Measurements from ENCODE around the gene SRL.

- TF ChIP-seq CTCF (IDR thresholded peaks at IDR 0.05) (no peak), EP300 (IDR thresholded peaks at IDR 0.05) (no peak), POLR2A (IDR thresholded peaks at IDR 0.05) (no peak), POLR2AphosphoS5 (IDR thresholded peaks at IDR 0.05) (no peak)
These were observed 18.5 kb upstream of the SRL start for GRCh38 chr16:4260360-4260759.

All from suprapubic skin (tissue), 4 donors.